ENCODE data around the gene ARHGEF9.

The ARHGEF9 gene

GRCh38 chrX:63761639-63762038 lies 23.4 kb downstream of the ARHGEF9 start:
- H3K27me3 Mint-ChIP-seq: no peaks in the 10 kb centered on the region
- DNase-seq (peak in 1 of 3 experiments; percentile 6), ATAC-seq (replicated peaks) (peak; percentile 73)
- H3K9me3 Mint-ChIP-seq: no peaks in the 10 kb centered on the region
- peaks cover 0 to 3% of the 10 kb centered on the region in 2 donors for H3K4me1 Mint-ChIP-seq (ENCODE audit: low read depth in 2 of 2)
- H3K4me3 Mint-ChIP-seq: no peak overlapping the region
- no peak overlapping the region for H3K27ac Mint-ChIP-seq
- H3K36me3 Mint-ChIP-seq (ENCODE audit: insufficient read depth): no peaks in the 10 kb centered on the region

DNA sequence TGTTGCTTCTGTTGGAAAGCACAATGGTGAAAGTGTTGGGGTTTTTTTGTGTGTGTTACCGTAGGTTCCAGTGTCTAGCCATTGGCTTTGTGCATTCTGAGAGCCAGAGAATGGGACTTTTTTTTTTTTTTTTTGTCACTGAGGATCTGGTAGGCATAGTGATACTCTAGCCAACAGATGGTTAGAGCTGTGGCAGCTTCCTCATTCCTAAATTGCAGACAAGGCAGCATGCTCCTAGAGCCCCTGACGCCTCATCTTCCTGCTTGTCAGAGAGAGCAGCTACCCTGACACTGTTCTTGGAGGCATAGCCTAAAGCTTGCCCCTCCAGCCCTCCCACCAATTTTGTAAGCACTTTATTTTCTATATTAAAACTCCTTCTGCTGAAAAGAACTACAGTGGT lies 27.0 kb downstream of the ARHGEF9 start:
- Mint-ChIP-seq H3K4me1 (ENCODE audit: low read depth in 2 of 2) (peaks cover 15 to 18% of the 10 kb centered on the region in 2 donors), H3K36me3 (ENCODE audit: insufficient read depth) (peaks cover 9% of the 10 kb centered on the region), H3K27me3 (no peaks in the 10 kb centered on the region), H3K9me3 (no peaks in the 10 kb centered on the region), H3K27ac (no peak overlapping the region), H3K4me3 (no peak overlapping the region)
- ATAC-seq (replicated peaks) (no peak), DNase-seq (no peak)

DNA sequence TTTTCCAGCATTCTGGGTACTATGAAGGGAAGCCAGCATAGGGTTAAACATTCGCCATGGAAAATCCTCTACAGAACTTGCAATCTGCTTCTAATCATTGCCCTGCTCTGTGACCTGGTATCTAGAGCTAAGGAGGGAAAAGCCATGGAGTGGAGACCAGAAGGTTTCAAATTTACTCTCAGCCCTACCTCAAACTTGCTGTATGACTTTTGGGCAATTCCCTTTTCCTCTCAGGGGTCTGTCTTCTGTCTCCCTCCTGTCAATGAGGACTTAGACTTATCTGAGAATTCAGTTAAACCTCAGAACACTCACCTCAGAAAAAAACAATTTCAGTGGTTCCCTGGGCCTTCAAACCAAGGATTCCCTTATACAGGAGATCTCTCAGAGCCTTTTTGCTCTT lies 29.1 kb downstream of the ARHGEF9 start:
- H3K27ac Mint-ChIP-seq: peak overlapping the region in 1 of 2 donors; percentile 97
- DNase-seq: no peak
- H3K9me3 Mint-ChIP-seq: no peaks in the 10 kb centered on the region
- no peaks in the 10 kb centered on the region for H3K27me3 Mint-ChIP-seq
- peaks cover 9% of the 10 kb centered on the region for H3K36me3 Mint-ChIP-seq (ENCODE audit: insufficient read depth)
- peaks cover 19 to 29% of the 10 kb centered on the region in 2 donors for H3K4me1 Mint-ChIP-seq (ENCODE audit: low read depth in 2 of 2)
- ATAC-seq (replicated peaks): no peak
- peak overlapping the region in 1 of 2 donors; percentile 95 for H3K4me3 Mint-ChIP-seq

DNA sequence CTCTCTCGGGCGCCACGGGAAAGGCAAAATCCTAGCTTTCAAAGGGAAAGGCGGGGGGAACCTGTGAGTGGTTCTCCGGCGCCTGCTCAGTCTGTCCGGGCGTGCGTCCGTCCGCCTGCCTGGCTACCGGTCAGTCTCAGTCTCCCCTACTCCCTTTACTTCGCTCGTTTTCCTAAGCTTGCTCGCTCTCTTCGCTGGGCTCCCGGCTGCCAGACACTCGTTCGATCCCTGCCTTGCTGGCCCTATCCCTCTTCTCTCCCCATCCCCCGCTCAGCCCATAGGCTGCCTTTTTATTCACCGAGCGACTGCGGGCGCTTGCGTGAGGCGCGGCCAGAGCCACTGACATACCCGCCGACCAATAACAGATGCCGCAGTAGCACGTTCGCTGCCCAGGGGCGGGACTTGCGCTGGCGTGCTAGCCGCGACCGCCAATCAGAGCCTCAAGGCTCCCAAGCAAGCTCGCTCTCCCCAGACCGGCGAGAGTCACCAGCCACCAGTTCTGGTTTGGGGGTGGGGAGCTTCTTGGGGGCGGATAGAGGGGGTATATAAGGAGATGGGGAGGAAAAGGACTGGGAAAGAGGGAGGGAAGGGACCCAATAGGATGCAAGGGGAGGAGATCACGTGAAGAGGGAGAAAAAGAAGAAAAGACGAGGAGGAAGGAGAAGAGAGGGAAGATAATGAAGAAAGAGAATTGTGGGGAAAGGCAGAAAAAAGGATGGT lies 30.0 kb downstream of the ARHGEF9 start:
- H3K27ac Mint-ChIP-seq: peak overlapping the region; percentile 95 to 97
- ATAC-seq (replicated peaks): peak; percentile 95
- H3K4me1 Mint-ChIP-seq (ENCODE audit: low read depth in 2 of 2): peaks cover 22 to 36% of the 10 kb centered on the region in 2 donors
- peak overlapping the region; percentile 91 to 95 for H3K4me3 Mint-ChIP-seq
- no peaks in the 10 kb centered on the region for H3K27me3 Mint-ChIP-seq
- DNase-seq: peak; percentile 72 to 78 (median 77)
- H3K9me3 Mint-ChIP-seq: no peaks in the 10 kb centered on the region
- H3K36me3 Mint-ChIP-seq (ENCODE audit: insufficient read depth): peaks cover 9% of the 10 kb centered on the region

GRCh38 chrX:63754136-63754859 lies 30.7 kb downstream of the ARHGEF9 start:
- Mint-ChIP-seq H3K36me3 (ENCODE audit: insufficient read depth) (peaks cover 9% of the 10 kb centered on the region), H3K4me1 (ENCODE audit: low read depth in 2 of 2) (peaks cover 22 to 41% of the 10 kb centered on the region in 2 donors), H3K27me3 (no peaks in the 10 kb centered on the region), H3K4me3 (peak overlapping the region; percentile 91 to 95), H3K9me3 (no peaks in the 10 kb centered on the region), H3K27ac (peak overlapping the region; percentile 95 to 97)
- DNase-seq: peak in 1 of 3 experiments; percentile 10
- peak; percentile 34 for ATAC-seq (replicated peaks)

GRCh38 chrX:63751481-63751880 lies 33.5 kb downstream of the ARHGEF9 start:
- ATAC-seq (replicated peaks): no peak
- peaks cover 35 to 54% of the 10 kb centered on the region in 2 donors for H3K4me1 Mint-ChIP-seq (ENCODE audit: low read depth in 2 of 2)
- H3K36me3 Mint-ChIP-seq (ENCODE audit: insufficient read depth): peaks cover 9% of the 10 kb centered on the region
- peak overlapping the region; percentile 38 to 46 for H3K27ac Mint-ChIP-seq
- no peak for DNase-seq
- no peaks in the 10 kb centered on the region for H3K9me3 Mint-ChIP-seq
- no peak overlapping the region for H3K4me3 Mint-ChIP-seq
- H3K27me3 Mint-ChIP-seq: no peaks in the 10 kb centered on the region

DNA sequence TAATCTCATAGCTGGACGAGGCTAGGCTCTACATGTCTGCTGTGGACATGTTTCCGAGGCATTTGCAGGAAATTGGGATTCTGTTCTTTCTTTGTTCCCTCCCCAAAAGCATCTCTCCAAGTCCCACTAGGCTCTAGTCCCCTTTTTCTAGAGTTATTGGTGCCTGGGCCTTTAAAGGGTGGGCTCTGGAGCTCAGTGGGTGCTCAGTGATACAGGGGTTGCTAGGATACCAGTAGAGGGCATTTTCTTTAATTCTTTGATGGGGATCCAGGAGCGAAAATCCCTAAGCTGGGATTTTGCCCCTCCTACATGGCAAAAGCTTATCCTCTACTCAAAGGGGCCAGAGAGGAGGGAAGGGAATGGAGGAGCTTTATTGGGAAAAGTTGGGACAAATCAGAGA lies 34.2 kb downstream of the ARHGEF9 start:
- H3K4me1 Mint-ChIP-seq (ENCODE audit: low read depth in 2 of 2): peaks cover 41 to 59% of the 10 kb centered on the region in 2 donors
- H3K36me3 Mint-ChIP-seq (ENCODE audit: insufficient read depth): peaks cover 11% of the 10 kb centered on the region
- H3K9me3 Mint-ChIP-seq: no peaks in the 10 kb centered on the region
- peak overlapping the region in 1 of 2 donors; percentile 8 for H3K4me3 Mint-ChIP-seq
- DNase-seq (no peak), ATAC-seq (replicated peaks) (no peak)
- H3K27ac Mint-ChIP-seq: no peak overlapping the region
- H3K27me3 Mint-ChIP-seq: no peaks in the 10 kb centered on the region

GRCh38 chrX:63747331-63747730 lies 37.7 kb downstream of the ARHGEF9 start:
- DNase-seq: no peak
- peaks cover 2% of the 10 kb centered on the region for H3K36me3 Mint-ChIP-seq (ENCODE audit: insufficient read depth)
- H3K27ac Mint-ChIP-seq: peak overlapping the region in 1 of 2 donors; percentile 83
- H3K4me1 Mint-ChIP-seq (ENCODE audit: low read depth in 2 of 2): peaks cover 41 to 61% of the 10 kb centered on the region in 2 donors
- H3K9me3 Mint-ChIP-seq: no peaks in the 10 kb centered on the region
- no peak for ATAC-seq (replicated peaks)
- no peaks in the 10 kb centered on the region for H3K27me3 Mint-ChIP-seq
- H3K4me3 Mint-ChIP-seq: no peak overlapping the region

DNA sequence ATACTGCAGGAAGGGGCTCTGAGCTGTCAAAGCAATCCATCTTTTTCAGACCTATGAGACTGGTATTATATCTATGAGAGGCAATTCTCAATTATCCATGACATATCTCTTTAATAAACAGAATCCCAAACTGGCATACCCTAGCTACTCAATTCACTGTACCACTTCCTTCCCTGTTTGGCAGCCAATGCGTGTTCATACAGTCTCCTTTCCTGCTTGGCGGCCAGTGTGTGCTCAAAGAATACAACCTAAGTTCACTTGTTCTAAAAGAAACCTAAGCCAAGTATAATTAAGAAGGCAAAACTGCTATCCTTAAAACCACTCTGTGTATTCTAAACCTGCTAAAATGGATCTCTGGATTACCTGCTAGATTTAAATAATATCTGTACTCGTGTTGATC lies 38.3 kb downstream of the ARHGEF9 start:
- Mint-ChIP-seq H3K27ac (peak overlapping the region; percentile 83 to 90), H3K4me1 (ENCODE audit: low read depth in 2 of 2) (peaks cover 42 to 62% of the 10 kb centered on the region in 2 donors), H3K36me3 (ENCODE audit: insufficient read depth) (peaks cover 2% of the 10 kb centered on the region), H3K9me3 (no peaks in the 10 kb centered on the region), H3K4me3 (peak overlapping the region in 1 of 2 donors; percentile 68), H3K27me3 (no peaks in the 10 kb centered on the region)
- ATAC-seq (replicated peaks): peak; percentile 6
- DNase-seq: no peak

DNA sequence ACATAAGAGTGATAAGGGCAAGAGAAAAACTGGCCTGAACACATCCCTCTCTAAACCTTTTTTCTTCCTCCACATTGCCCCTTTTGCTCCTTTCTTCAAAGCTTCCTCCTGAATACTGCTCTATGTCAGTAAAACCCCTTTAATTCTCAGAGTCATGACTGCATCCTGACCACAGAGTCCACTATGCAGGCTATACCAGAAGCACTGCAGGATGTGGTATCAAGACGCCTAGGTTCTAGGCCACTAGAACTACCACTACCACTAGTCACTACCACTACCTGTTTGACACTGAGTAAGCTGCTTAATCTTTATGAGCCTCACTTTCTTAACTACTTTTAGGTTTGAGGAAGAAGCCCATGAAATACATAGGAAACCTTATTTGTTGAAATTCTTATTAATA lies 38.7 kb downstream of the ARHGEF9 start:
- Mint-ChIP-seq H3K4me1 (ENCODE audit: low read depth in 2 of 2) (peaks cover 44 to 66% of the 10 kb centered on the region in 2 donors), H3K36me3 (ENCODE audit: insufficient read depth) (peaks cover 2% of the 10 kb centered on the region), H3K4me3 (peak overlapping the region; percentile 58 to 68), H3K27ac (peak overlapping the region; percentile 83 to 90), H3K27me3 (no peaks in the 10 kb centered on the region), H3K9me3 (no peaks in the 10 kb centered on the region)
- DNase-seq: peak; percentile 18 to 33 (median 26)
- peak; percentile 99 for ATAC-seq (replicated peaks)

DNA sequence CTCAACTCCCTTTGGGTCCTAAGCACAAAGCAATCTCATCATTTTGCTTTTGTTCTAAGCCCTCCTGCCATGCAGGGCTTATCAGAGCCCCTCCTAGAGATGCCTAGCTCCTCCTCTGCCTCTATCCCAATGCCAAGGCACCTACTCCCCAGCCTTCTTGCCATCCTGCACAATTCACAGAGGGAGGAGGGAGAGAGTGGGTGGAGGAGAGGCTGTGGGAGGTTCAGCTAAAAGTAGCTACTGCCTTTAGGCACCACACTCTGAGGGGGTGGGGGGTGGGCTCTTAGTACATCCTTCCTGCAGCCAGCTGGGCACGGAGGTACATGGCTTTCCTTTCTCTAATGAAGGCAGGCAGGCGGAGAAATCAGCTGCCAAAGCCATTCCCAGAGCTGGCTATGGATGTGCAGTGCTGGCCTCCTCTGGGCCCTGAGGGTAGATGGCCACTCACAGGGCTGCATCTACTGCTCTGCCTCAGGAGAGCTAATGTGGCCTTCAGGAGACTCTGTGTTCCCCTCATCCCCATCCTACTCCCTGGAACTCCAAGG lies 40.1 kb downstream of the ARHGEF9 start:
- Mint-ChIP-seq H3K9me3 (no peaks in the 10 kb centered on the region), H3K4me1 (ENCODE audit: low read depth in 2 of 2) (peaks cover 47 to 61% of the 10 kb centered on the region in 2 donors)
- no peak for ATAC-seq (replicated peaks)

GRCh38 chrX:63743596-63743995 lies 41.4 kb downstream of the ARHGEF9 start:
- H3K4me1 Mint-ChIP-seq (ENCODE audit: low read depth in 2 of 2): peaks cover 51 to 58% of the 10 kb centered on the region in 2 donors
- DNase-seq (no peak), ATAC-seq (replicated peaks) (no peak)
- H3K4me3 Mint-ChIP-seq: peak overlapping the region in 1 of 2 donors; percentile 35
- H3K27ac Mint-ChIP-seq: peak overlapping the region; percentile 55 to 83
- H3K9me3 Mint-ChIP-seq: no peaks in the 10 kb centered on the region
- peaks cover 2% of the 10 kb centered on the region for H3K36me3 Mint-ChIP-seq (ENCODE audit: insufficient read depth)
- no peaks in the 10 kb centered on the region for H3K27me3 Mint-ChIP-seq

More for the DNA sequence above, 40.1 kb downstream of the ARHGEF9 start:
- Mint-ChIP-seq H3K36me3 (ENCODE audit: insufficient read depth) (peaks cover 2% of the 10 kb centered on the region), H3K4me3 (peak overlapping the region in 1 of 2 donors; percentile 25), H3K27me3 (no peaks in the 10 kb centered on the region), H3K27ac (peak overlapping the region; percentile 55 to 83)
- DNase-seq: no peak

GRCh38 chrX:63740382-63740781 lies 44.6 kb downstream of the ARHGEF9 start:
- DNase-seq: no peak

More at GRCh38 chrX:63740382-63740781, 44.6 kb downstream of the ARHGEF9 start:
- Mint-ChIP-seq H3K36me3 (ENCODE audit: insufficient read depth) (peaks cover 3% of the 10 kb centered on the region), H3K27ac (peak overlapping the region in 1 of 2 donors; percentile 44), H3K27me3 (no peaks in the 10 kb centered on the region), H3K4me1 (ENCODE audit: low read depth in 2 of 2) (peaks cover 31 to 38% of the 10 kb centered on the region in 2 donors), H3K9me3 (no peaks in the 10 kb centered on the region), H3K4me3 (no peak overlapping the region)
- ATAC-seq (replicated peaks): no peak
